WTC11 (cell line): ENCODE measurements around the gene ABCB4. TPM values are rescaled to one million over a fixed set of nuclear protein-coding genes. Genes with fewer than 3 reads are reported as not detected.

Source experiments
- ATAC-seq: fragments of 200-7000 bp; cut with Tn5 transposase; 2 replicates; pipeline ENCODE4 v1.10.0; 2021; ENCODE audit warnings: mild to moderate bottlenecking, moderate library complexity
- CTCF ChIA-PET: fragments of 300-600 bp; sonication (Branson Sonifier 250); formaldehyde crosslinking; loops from one replicate; lab custom pipeline; 2021; ENCODE audit warnings: antibody characterized with exemption; lab: Charles Lee
- POLR2A ChIA-PET: fragments of 350-600 bp; sonication (Branson Sonifier 250); formaldehyde crosslinking; loops from one replicate; lab custom pipeline; 2021; ENCODE audit warnings: antibody characterized with exemption; lab: Charles Lee
- DNase-seq: peaks from one replicate; pipeline ENCODE4 v3.0.0; 2021; ENCODE audit warnings: low spot score
- H3K27ac Mint-ChIP-seq: 2 replicates; pipeline ENCODE4 v1.8.0; 2021; ENCODE audit warnings: mixed read lengths
- H3K27me3 Mint-ChIP-seq: 2 replicates; pipeline ENCODE4 v1.8.0; 2021; ENCODE audit warnings: low read depth, mild to moderate bottlenecking, moderate library complexity, mixed read lengths
- H3K36me3 Mint-ChIP-seq: 2 replicates; pipeline ENCODE4 v1.8.0; 2021; ENCODE audit warnings: mixed read lengths
- H3K4me1 Mint-ChIP-seq: 2 replicates; pipeline ENCODE4 v1.8.0; 2022; ENCODE audit warnings: mixed read lengths
- H3K4me3 Mint-ChIP-seq: 2 replicates; pipeline ENCODE4 v1.8.0; 2021; ENCODE audit warnings: mild to moderate bottlenecking, moderate library complexity, mixed read lengths
- H3K9me3 Mint-ChIP-seq: 2 replicates; pipeline ENCODE4 v1.8.0; 2021; ENCODE audit warnings: mixed read lengths
- CBFB ChIP-seq: sonication (generic); formaldehyde crosslinking; IDR thresholded peaks from 2 replicates; pipeline ENCODE4 v1.8.1; 2022; ENCODE audit warnings: mild to moderate bottlenecking, low read depth, missing genetic modification reagents
- CREB1 ChIP-seq: sonication (generic); formaldehyde crosslinking; IDR thresholded peaks from 2 replicates; pipeline ENCODE4 v1.8.0; 2023; ENCODE audit warnings: mild to moderate bottlenecking, missing genetic modification reagents
- E2F5 ChIP-seq: sonication (generic); formaldehyde crosslinking; IDR thresholded peaks from 2 replicates; pipeline ENCODE4 v1.8.1; 2022; ENCODE audit warnings: mild to moderate bottlenecking, moderate library complexity, missing genetic modification reagents
- ETV6 ChIP-seq: sonication (generic); formaldehyde crosslinking; IDR thresholded peaks from 2 replicates; pipeline ENCODE4 v1.8.1; 2022; ENCODE audit warnings: mild to moderate bottlenecking, missing genetic modification reagents
- FOXK1 ChIP-seq: sonication (generic); formaldehyde crosslinking; IDR thresholded peaks from 2 replicates; pipeline ENCODE4 v1.8.0; 2022; ENCODE audit warnings: mild to moderate bottlenecking, moderate library complexity, missing genetic modification reagents
- GRHL2 ChIP-seq: fragments of 250-450 bp; sonication (Bioruptor Pico); IDR thresholded peaks from 2 replicates; pipeline ENCODE4 v1.8.0; 2022; ENCODE audit warnings: mild to moderate bottlenecking, moderate library complexity; ENCODE audit not compliant: insufficient replicate concordance, severe bottlenecking
- GTF2I ChIP-seq: fragments of 250-450 bp; sonication (Bioruptor Pico); conservative IDR thresholded peaks from 2 replicates; pipeline ENCODE4 v1.4.0; 2021; ENCODE audit warnings: mild to moderate bottlenecking
- NFYB ChIP-seq: sonication (generic); formaldehyde crosslinking; conservative IDR thresholded peaks from 2 replicates; pipeline ENCODE4 v1.8.0; 2022; ENCODE audit warnings: low read depth, missing genetic modification reagents
- NR3C1 ChIP-seq: sonication (generic); formaldehyde crosslinking; conservative IDR thresholded peaks from 2 replicates; pipeline ENCODE4 v1.8.1; 2023; ENCODE audit warnings: low read depth, mild to moderate bottlenecking, missing genetic modification reagents
- RORB ChIP-seq: fragments of 250-450 bp; sonication (Bioruptor Pico); IDR thresholded peaks from 2 replicates; pipeline ENCODE4 v1.9.0; 2021; ENCODE audit warnings: mild to moderate bottlenecking
- SOX15 ChIP-seq: fragments of 250-450 bp; sonication (Bioruptor Pico); IDR thresholded peaks from 2 replicates; pipeline ENCODE4 v1.9.0; 2021; ENCODE audit warnings: mild to moderate bottlenecking
- TP53 ChIP-seq: sonication (generic); formaldehyde crosslinking; IDR thresholded peaks from 2 replicates; pipeline ENCODE4 v1.8.1; 2023; ENCODE audit warnings: mild to moderate bottlenecking, missing genetic modification reagents
- ZBTB21 ChIP-seq: sonication (generic); formaldehyde crosslinking; IDR thresholded peaks from 2 replicates; pipeline ENCODE4 v1.8.1; 2023; ENCODE audit warnings: mild to moderate bottlenecking, missing genetic modification reagents, borderline replicate concordance
- ZNF219 ChIP-seq: sonication (generic); formaldehyde crosslinking; IDR thresholded peaks from 2 replicates; pipeline ENCODE4 v1.8.0; 2023; ENCODE audit warnings: missing genetic modification reagents, mild to moderate bottlenecking, borderline replicate concordance
- ZNF416 ChIP-seq: fragments of 250-450 bp; sonication (Bioruptor Pico); IDR thresholded peaks from 2 replicates; pipeline ENCODE4 v1.9.0; 2021; ENCODE audit warnings: mild to moderate bottlenecking, inconsistent platforms
- total RNA-seq: library from RNA; stranded (reverse); gene quantifications from 3 replicates; pipeline ENCODE4 v1.2.3, GENCODE V29; 2021
- TF ChIP-seq, protein P1 (sequence below): sonication (generic); formaldehyde crosslinking; conservative IDR thresholded peaks from 2 replicates; pipeline ENCODE4 v1.8.1; 2023; ENCODE audit warnings: mild to moderate bottlenecking, low read depth, missing genetic modification reagents, moderate library complexity
- TF ChIP-seq, protein P2 (sequence below): sonication (generic); formaldehyde crosslinking; IDR thresholded peaks from 2 replicates; pipeline ENCODE4 v1.8.1; 2022; ENCODE audit warnings: mild to moderate bottlenecking, missing genetic modification reagents, moderate library complexity, borderline replicate concordance
- TF ChIP-seq, protein P3 (sequence below): sonication (generic); formaldehyde crosslinking; IDR thresholded peaks from 2 replicates; pipeline ENCODE4 v1.8.0; 2023; ENCODE audit warnings: missing genetic modification reagents, mild to moderate bottlenecking, borderline replicate concordance
- TF ChIP-seq, protein P4 (sequence below): sonication (generic); formaldehyde crosslinking; IDR thresholded peaks from 2 replicates; pipeline ENCODE4 v1.8.0; 2023; ENCODE audit warnings: mild to moderate bottlenecking, missing genetic modification reagents

ABCB4 gene
- total RNA-seq, 1 experiment from 2014 or later: 1.2 TPM

- H3K27ac Mint-ChIP-seq: no peak overlapping the region
- H3K4me1 Mint-ChIP-seq: peaks cover 14% of the 10 kb centered on the region
- POLR2A ChIA-PET: no interaction called here
- DNase-seq (no peak), ATAC-seq (peak; percentile 24; the same call in 1 of the 2 replicates)
- H3K9me3 Mint-ChIP-seq: no peaks in the 10 kb centered on the region
- peak overlapping the region; percentile 62 for H3K4me3 Mint-ChIP-seq
- H3K36me3 Mint-ChIP-seq: no peaks in the 10 kb centered on the region
- TF ChIP-seq ZNF219: no peak
- no peak for TF ChIP-seq NR3C1 (CRISPR knock-in tag)
- TF ChIP-seq, protein P1, sequence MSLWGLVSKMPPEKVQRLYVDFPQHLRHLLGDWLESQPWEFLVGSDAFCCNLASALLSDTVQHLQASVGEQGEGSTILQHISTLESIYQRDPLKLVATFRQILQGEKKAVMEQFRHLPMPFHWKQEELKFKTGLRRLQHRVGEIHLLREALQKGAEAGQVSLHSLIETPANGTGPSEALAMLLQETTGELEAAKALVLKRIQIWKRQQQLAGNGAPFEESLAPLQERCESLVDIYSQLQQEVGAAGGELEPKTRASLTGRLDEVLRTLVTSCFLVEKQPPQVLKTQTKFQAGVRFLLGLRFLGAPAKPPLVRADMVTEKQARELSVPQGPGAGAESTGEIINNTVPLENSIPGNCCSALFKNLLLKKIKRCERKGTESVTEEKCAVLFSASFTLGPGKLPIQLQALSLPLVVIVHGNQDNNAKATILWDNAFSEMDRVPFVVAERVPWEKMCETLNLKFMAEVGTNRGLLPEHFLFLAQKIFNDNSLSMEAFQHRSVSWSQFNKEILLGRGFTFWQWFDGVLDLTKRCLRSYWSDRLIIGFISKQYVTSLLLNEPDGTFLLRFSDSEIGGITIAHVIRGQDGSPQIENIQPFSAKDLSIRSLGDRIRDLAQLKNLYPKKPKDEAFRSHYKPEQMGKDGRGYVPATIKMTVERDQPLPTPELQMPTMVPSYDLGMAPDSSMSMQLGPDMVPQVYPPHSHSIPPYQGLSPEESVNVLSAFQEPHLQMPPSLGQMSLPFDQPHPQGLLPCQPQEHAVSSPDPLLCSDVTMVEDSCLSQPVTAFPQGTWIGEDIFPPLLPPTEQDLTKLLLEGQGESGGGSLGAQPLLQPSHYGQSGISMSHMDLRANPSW (CRISPR knock-in tag): no peak
- TF ChIP-seq FOXK1 (CRISPR knock-in tag): no peak
- no peak for TF ChIP-seq SOX15 (CRISPR knock-in tag)
- TF ChIP-seq E2F5 (CRISPR knock-in tag): no peak
- TF ChIP-seq GTF2I (CRISPR knock-in tag): no peak
- CTCF ChIA-PET: interaction anchor here (0.6 kb wide), 1 partner anchor 8 kb away, joined by 3 read pairs; no protein-coding TSS in a partner anchor
- peaks cover 34% of the 10 kb centered on the region for H3K27me3 Mint-ChIP-seq
Measured at GRCh38 chr7:87476179-87476557, 688 bp upstream of the ABCB4 start.

GRCh38 chr7:87474533-87475358 is 734 bp downstream of the ABCB4 start:
- H3K4me1 Mint-ChIP-seq: peaks cover 14% of the 10 kb centered on the region
- no peak overlapping the region for H3K27ac Mint-ChIP-seq
- POLR2A ChIA-PET: no interaction called here
- peaks cover 34% of the 10 kb centered on the region for H3K27me3 Mint-ChIP-seq
- TF ChIP-seq ZBTB21 (CRISPR knock-in tag) (no peak), ETV6 (0 out of 2 replicates have a peak, but pooled peaks have one; percentile 49)
- ATAC-seq (peak; percentile 16), DNase-seq (no peak)
- H3K4me3 Mint-ChIP-seq: peak overlapping the region; percentile 70
- H3K36me3 Mint-ChIP-seq: peaks cover 5% of the 10 kb centered on the region; the same call in 1 of the 2 replicates
- CTCF ChIA-PET: interaction anchor here (0.6 to 1.0 kb wide), 2 partner anchors 10 to 162 kb away, joined by 3 read pairs; no protein-coding TSS in a partner anchor
- no peaks in the 10 kb centered on the region for H3K9me3 Mint-ChIP-seq

DNA sequence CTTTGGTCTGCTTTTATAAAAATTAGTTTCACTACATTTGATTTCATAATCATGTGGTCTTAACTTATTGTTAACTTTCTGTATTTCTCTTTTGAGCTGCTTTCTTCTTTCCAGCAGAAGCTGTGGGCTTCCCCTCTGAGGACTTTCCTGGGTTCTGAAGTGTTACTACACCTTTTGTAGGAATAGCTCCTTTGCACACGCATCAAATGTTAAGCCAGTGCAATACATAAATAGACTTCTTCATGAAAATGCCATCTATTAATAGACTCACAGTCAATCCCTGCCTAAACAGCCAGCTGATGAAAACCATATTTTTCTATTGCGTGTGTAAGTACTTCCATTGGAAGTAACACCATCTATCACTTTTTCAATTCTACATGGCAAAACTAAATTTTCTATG is 1.5 kb downstream of the ABCB4 start:
- Mint-ChIP-seq H3K36me3 (peaks cover 9% of the 10 kb centered on the region; the same call in 1 of the 2 replicates), H3K27me3 (peaks cover 34% of the 10 kb centered on the region), H3K4me3 (peak overlapping the region; percentile 70; the same call in 1 of the 2 replicates), H3K27ac (no peak overlapping the region), H3K9me3 (no peaks in the 10 kb centered on the region), H3K4me1 (peaks cover 14% of the 10 kb centered on the region)
- ATAC-seq (no peak), DNase-seq (no peak)
- POLR2A ChIA-PET: no interaction called here
- CTCF ChIA-PET: interaction anchor here (1.0 kb wide), 1 partner anchor 9 kb away, joined by 3 read pairs; no protein-coding TSS in a partner anchor
- TF ChIP-seq TP53 (CRISPR knock-in tag) (no peak), FOXK1 (CRISPR knock-in tag) (no peak), RORB (CRISPR knock-in tag) (no peak), GRHL2 (CRISPR knock-in tag) (no peak), CREB1 (CRISPR knock-in tag) (no peak), NFYB (CRISPR knock-in tag) (no peak), ZNF416 (CRISPR knock-in tag) (no peak), CBFB (no peak)
- TF ChIP-seq, protein P2, sequence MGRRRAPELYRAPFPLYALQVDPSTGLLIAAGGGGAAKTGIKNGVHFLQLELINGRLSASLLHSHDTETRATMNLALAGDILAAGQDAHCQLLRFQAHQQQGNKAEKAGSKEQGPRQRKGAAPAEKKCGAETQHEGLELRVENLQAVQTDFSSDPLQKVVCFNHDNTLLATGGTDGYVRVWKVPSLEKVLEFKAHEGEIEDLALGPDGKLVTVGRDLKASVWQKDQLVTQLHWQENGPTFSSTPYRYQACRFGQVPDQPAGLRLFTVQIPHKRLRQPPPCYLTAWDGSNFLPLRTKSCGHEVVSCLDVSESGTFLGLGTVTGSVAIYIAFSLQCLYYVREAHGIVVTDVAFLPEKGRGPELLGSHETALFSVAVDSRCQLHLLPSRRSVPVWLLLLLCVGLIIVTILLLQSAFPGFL (CRISPR knock-in tag): no peak
- TF ChIP-seq, protein P3, sequence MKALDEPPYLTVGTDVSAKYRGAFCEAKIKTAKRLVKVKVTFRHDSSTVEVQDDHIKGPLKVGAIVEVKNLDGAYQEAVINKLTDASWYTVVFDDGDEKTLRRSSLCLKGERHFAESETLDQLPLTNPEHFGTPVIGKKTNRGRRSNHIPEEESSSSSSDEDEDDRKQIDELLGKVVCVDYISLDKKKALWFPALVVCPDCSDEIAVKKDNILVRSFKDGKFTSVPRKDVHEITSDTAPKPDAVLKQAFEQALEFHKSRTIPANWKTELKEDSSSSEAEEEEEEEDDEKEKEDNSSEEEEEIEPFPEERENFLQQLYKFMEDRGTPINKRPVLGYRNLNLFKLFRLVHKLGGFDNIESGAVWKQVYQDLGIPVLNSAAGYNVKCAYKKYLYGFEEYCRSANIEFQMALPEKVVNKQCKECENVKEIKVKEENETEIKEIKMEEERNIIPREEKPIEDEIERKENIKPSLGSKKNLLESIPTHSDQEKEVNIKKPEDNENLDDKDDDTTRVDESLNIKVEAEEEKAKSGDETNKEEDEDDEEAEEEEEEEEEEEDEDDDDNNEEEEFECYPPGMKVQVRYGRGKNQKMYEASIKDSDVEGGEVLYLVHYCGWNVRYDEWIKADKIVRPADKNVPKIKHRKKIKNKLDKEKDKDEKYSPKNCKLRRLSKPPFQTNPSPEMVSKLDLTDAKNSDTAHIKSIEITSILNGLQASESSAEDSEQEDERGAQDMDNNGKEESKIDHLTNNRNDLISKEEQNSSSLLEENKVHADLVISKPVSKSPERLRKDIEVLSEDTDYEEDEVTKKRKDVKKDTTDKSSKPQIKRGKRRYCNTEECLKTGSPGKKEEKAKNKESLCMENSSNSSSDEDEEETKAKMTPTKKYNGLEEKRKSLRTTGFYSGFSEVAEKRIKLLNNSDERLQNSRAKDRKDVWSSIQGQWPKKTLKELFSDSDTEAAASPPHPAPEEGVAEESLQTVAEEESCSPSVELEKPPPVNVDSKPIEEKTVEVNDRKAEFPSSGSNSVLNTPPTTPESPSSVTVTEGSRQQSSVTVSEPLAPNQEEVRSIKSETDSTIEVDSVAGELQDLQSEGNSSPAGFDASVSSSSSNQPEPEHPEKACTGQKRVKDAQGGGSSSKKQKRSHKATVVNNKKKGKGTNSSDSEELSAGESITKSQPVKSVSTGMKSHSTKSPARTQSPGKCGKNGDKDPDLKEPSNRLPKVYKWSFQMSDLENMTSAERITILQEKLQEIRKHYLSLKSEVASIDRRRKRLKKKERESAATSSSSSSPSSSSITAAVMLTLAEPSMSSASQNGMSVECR (CRISPR knock-in tag): no peak
- TF ChIP-seq, protein P4, sequence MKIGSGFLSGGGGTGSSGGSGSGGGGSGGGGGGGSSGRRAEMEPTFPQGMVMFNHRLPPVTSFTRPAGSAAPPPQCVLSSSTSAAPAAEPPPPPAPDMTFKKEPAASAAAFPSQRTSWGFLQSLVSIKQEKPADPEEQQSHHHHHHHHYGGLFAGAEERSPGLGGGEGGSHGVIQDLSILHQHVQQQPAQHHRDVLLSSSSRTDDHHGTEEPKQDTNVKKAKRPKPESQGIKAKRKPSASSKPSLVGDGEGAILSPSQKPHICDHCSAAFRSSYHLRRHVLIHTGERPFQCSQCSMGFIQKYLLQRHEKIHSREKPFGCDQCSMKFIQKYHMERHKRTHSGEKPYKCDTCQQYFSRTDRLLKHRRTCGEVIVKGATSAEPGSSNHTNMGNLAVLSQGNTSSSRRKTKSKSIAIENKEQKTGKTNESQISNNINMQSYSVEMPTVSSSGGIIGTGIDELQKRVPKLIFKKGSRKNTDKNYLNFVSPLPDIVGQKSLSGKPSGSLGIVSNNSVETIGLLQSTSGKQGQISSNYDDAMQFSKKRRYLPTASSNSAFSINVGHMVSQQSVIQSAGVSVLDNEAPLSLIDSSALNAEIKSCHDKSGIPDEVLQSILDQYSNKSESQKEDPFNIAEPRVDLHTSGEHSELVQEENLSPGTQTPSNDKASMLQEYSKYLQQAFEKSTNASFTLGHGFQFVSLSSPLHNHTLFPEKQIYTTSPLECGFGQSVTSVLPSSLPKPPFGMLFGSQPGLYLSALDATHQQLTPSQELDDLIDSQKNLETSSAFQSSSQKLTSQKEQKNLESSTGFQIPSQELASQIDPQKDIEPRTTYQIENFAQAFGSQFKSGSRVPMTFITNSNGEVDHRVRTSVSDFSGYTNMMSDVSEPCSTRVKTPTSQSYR (CRISPR knock-in tag): no peak
